Measurements from ENCODE around the gene DSCAML1. TPM values are rescaled to one million over a fixed set of nuclear protein-coding genes. Genes with fewer than 3 reads are reported as not detected.

The DSCAML1 gene
- total RNA-seq, 1 experiment from 2014 or later = not detected

DNA sequence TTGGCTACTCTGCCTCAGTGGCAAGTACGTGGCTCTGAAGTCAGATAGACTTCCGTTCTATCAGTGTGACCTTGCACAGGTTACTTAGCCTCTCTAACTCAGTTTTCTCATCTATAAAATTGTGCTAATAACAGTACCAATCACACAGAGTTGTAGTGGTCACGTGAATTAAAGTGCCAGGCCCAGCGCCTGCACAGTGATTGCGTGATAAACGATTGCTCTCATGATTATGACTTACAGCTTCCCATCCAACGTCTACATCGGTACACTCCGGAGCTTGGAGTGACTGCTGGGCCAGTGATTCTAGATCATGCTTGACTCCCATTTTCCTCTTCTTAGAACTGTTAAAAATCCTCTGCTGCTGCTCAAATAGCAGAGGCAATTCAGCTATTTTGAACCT lies 247.6 kb downstream of the DSCAML1 start:
- no peak for DNase-seq (ENCODE audit: low read depth, low spot score)
- no peaks in the 10 kb centered on the region for H3K9me3 ChIP-seq (ENCODE audit: control insufficient read depth in 1 of 2, insufficient read depth in 1 of 2, low read depth in 1 of 2, low read length in 2 of 2)
- H3K27me3 ChIP-seq (ENCODE audit: insufficient read depth, low read length) = peaks cover 39% of the 10 kb centered on the region
- TF ChIP-seq, protein P1, sequence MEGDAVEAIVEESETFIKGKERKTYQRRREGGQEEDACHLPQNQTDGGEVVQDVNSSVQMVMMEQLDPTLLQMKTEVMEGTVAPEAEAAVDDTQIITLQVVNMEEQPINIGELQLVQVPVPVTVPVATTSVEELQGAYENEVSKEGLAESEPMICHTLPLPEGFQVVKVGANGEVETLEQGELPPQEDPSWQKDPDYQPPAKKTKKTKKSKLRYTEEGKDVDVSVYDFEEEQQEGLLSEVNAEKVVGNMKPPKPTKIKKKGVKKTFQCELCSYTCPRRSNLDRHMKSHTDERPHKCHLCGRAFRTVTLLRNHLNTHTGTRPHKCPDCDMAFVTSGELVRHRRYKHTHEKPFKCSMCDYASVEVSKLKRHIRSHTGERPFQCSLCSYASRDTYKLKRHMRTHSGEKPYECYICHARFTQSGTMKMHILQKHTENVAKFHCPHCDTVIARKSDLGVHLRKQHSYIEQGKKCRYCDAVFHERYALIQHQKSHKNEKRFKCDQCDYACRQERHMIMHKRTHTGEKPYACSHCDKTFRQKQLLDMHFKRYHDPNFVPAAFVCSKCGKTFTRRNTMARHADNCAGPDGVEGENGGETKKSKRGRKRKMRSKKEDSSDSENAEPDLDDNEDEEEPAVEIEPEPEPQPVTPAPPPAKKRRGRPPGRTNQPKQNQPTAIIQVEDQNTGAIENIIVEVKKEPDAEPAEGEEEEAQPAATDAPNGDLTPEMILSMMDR (IDR thresholded peaks at IDR 0.05 in 2 of 3, conservative IDR thresholded peaks at IDR 0.05 in 1 of 3; ENCODE audit: borderline replicate concordance in 1 of 3, insufficient read depth in 1 of 3, low read depth in 2 of 3, low read length in 2 of 3) = no peak
- TF ChIP-seq SRF (IDR thresholded peaks at IDR 0.05; ENCODE audit: low read depth) (no peak), EGR1 (IDR thresholded peaks at IDR 0.05; ENCODE audit: low read depth) (no peak), SP1 (IDR thresholded peaks at IDR 0.05; ENCODE audit: low read depth) (no peak), ELF1 (IDR thresholded peaks at IDR 0.05; ENCODE audit: borderline replicate concordance, low read depth) (no peak), EZH2 (IDR thresholded peaks at IDR 0.05) (no peak), EZH2phosphoT487 (IDR thresholded peaks at IDR 0.05; ENCODE audit: borderline replicate concordance) (no peak)
- TF ChIP-seq, protein P2, sequence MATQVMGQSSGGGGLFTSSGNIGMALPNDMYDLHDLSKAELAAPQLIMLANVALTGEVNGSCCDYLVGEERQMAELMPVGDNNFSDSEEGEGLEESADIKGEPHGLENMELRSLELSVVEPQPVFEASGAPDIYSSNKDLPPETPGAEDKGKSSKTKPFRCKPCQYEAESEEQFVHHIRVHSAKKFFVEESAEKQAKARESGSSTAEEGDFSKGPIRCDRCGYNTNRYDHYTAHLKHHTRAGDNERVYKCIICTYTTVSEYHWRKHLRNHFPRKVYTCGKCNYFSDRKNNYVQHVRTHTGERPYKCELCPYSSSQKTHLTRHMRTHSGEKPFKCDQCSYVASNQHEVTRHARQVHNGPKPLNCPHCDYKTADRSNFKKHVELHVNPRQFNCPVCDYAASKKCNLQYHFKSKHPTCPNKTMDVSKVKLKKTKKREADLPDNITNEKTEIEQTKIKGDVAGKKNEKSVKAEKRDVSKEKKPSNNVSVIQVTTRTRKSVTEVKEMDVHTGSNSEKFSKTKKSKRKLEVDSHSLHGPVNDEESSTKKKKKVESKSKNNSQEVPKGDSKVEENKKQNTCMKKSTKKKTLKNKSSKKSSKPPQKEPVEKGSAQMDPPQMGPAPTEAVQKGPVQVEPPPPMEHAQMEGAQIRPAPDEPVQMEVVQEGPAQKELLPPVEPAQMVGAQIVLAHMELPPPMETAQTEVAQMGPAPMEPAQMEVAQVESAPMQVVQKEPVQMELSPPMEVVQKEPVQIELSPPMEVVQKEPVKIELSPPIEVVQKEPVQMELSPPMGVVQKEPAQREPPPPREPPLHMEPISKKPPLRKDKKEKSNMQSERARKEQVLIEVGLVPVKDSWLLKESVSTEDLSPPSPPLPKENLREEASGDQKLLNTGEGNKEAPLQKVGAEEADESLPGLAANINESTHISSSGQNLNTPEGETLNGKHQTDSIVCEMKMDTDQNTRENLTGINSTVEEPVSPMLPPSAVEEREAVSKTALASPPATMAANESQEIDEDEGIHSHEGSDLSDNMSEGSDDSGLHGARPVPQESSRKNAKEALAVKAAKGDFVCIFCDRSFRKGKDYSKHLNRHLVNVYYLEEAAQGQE (IDR thresholded peaks at IDR 0.05; ENCODE audit: low read depth) = no peak
- ChIA-PET CTCF (no interaction called here), RAD21 (ENCODE audit: low non-redundant PET in 1 of 2, low total read pairs in 2 of 2, uncharacterized antibody in 2 of 2, unreplicated experiment in 2 of 2) (no interaction called here), POLR2A (no interaction called here)
- BruUV-seq (replicated peaks) = no TSS peak
- H3K4me3 ChIP-seq (replicated peaks in 1 of 2; ENCODE audit: low read depth in 1 of 2, low read length in 2 of 2) = no peak overlapping the region
- no peak overlapping the region for H3K9ac ChIP-seq (ENCODE audit: low read length)
- ATAC-seq = no peak
- H3K27ac ChIP-seq (ENCODE audit: low read depth, low read length) = no peak overlapping the region
- H3K9me2 ChIP-seq (ENCODE audit: insufficient read depth) = no peaks in the 10 kb centered on the region
- intact Hi-C loops (cut with micrococcal nuclease) = no loop called here
- H3K79me2 ChIP-seq (ENCODE audit: insufficient read depth, low read length) = no peaks in the 10 kb centered on the region
- no peaks in the 10 kb centered on the region for H4K20me1 ChIP-seq (ENCODE audit: insufficient read depth)
- no peaks in the 10 kb centered on the region for H3K4me1 ChIP-seq (ENCODE audit: control insufficient read depth in 1 of 2, insufficient read depth in 2 of 2, low read length in 2 of 2)
- H3K36me3 ChIP-seq (ENCODE audit: control insufficient read depth in 1 of 2, insufficient read depth in 2 of 2, low read length in 2 of 2) = no peaks in the 10 kb centered on the region
- no peak overlapping the region for H2AFZ ChIP-seq (ENCODE audit: low read depth, low read length, poor library complexity, severe bottlenecking)
- no peak overlapping the region for H3K4me2 ChIP-seq (ENCODE audit: low read length)

Measured in HCT116 (cell line).